OCI-LY1 (cell line): Measurements from ENCODE around the gene PRKCZ.
A peak's percentile ranks its signal among the peaks of the same experiment; 100 is the strongest.

Source experiments
- H2AFZ ChIP-seq: fragments of 200-600 bp; sonication (generic), shearing (Covaris generic); 2 replicates; pipeline ENCODE4 v1.6.0; 2014; ENCODE audit warnings: antibody characterized with exemption, mild to moderate bottlenecking, low read length
- H3F3A ChIP-seq: fragments of 200-600 bp; sonication (generic), shearing (Covaris generic); 2 replicates; pipeline ENCODE4 v1.6.0; 2014; ENCODE audit warnings: mild to moderate bottlenecking, antibody characterized with exemption, low read length, moderate library complexity; ENCODE audit not compliant: insufficient read depth
- H3K27ac ChIP-seq: fragments of 200-600 bp; sonication (generic); 2 replicates; pipeline ENCODE4 v1.5.1; 2014; ENCODE audit warnings: low read length, mixed run types, mild to moderate bottlenecking, low read depth; ENCODE audit not compliant: poor library complexity, severe bottlenecking
- H3K27me3 ChIP-seq: fragments of 200-600 bp; sonication (generic); 2 replicates; pipeline ENCODE4 v1.6.0; 2014; ENCODE audit warnings: antibody characterized with exemption, mild to moderate bottlenecking, low read length, moderate library complexity; ENCODE audit not compliant: insufficient read depth
- H3K36me3 ChIP-seq: fragments of 200-600 bp; sonication (generic); 2 replicates; pipeline ENCODE4 v1.6.1; 2014; ENCODE audit warnings: mild to moderate bottlenecking, antibody characterized with exemption, low read length, moderate library complexity, mixed read lengths; ENCODE audit not compliant: insufficient read depth
- H3K4me1 ChIP-seq: fragments of 200-600 bp; sonication (generic); 2 replicates; pipeline ENCODE4 v1.5.1; 2014; ENCODE audit warnings: mild to moderate bottlenecking, low read length, moderate library complexity; ENCODE audit not compliant: insufficient read depth, severe bottlenecking
- H3K4me2 ChIP-seq: fragments of 200-600 bp; sonication (generic), shearing (Covaris generic); 2 replicates; pipeline ENCODE4 v1.6.1; 2014; ENCODE audit warnings: low read length
- H3K4me3 ChIP-seq: fragments of 200-600 bp; sonication (generic); 2 replicates; pipeline ENCODE4 v1.5.1; 2014; ENCODE audit warnings: low read length, low read depth, mild to moderate bottlenecking, mixed read lengths; ENCODE audit not compliant: poor library complexity, severe bottlenecking
- H3K79me2 ChIP-seq: fragments of 200-600 bp; shearing (Covaris generic); 2 replicates; pipeline ENCODE4 v1.6.1; 2016; ENCODE audit warnings: mixed run types, low read length, mixed read lengths; ENCODE audit not compliant: insufficient read depth
- H3K9ac ChIP-seq: fragments of 200-600 bp; sonication (generic), shearing (Covaris generic); 2 replicates; pipeline ENCODE4 v1.6.1; 2014; ENCODE audit warnings: mild to moderate bottlenecking, low read length, mixed read lengths
- H3K9me2 ChIP-seq: fragments of 200-600 bp; sonication (generic), shearing (Covaris generic); 2 replicates; pipeline ENCODE4 v1.6.1; 2014; ENCODE audit warnings: low read depth, mild to moderate bottlenecking, low read length, mixed read lengths
- H3K9me3 ChIP-seq: fragments of 200-600 bp; shearing (Covaris generic); 2 replicates; pipeline ENCODE4 v1.6.1; 2014; ENCODE audit warnings: low read length, mixed read lengths
- H4K20me1 ChIP-seq: fragments of 200-600 bp; sonication (generic), shearing (Covaris generic); 2 replicates; pipeline ENCODE4 v1.6.0; 2016; ENCODE audit warnings: mild to moderate bottlenecking, low read length; ENCODE audit not compliant: insufficient read depth
- EZH2 ChIP-seq: fragments of 200-600 bp; sonication (generic), shearing (Covaris generic); IDR thresholded peaks from 2 replicates; pipeline ENCODE4 v1.8.0; 2017; ENCODE audit warnings: borderline replicate concordance, mixed run types, mild to moderate bottlenecking, antibody characterized with exemption, low read length, moderate library complexity, mixed read lengths
- TF ChIP-seq, protein P1 (sequence below): fragments of 200-600 bp; sonication (generic), shearing (Covaris generic); IDR thresholded peaks from 2 replicates; pipeline ENCODE4 v1.5.1; 2017; ENCODE audit warnings: mild to moderate bottlenecking, antibody characterized with exemption, low read length, moderate library complexity, mixed read lengths

Gene PRKCZ

DNA sequence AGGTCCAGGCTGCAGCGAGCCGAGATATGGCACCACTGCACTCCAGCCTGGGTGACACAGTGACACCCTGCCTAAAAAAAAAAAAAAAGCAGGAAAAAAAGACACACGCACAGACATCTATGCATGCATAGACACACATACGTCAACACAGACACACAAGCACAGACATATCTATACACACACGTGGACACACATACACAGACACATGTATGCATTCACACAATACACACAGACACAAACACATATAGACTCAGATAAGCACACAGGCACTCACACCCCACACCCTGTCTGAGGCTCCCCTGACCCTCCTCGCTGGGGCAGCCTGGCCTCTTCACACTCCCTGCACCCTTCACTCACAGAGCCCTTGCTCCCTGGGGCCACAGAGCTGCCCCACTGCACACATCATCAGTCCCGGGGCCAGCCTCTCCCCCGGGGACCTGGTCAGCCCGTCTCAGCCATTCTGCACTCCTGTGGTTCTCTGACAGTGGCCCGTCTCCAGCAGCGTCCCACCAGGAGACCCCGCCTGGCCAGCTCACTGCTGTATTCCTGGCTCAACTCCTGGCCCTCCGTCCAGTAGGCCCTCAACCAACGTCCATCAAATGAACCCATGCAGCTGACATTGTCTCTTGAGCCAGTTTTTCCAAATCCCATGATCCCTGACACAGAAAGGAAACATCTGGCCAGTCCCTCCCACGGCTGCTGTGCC lies 4.6 kb upstream of the PRKCZ start:
- Histone ChIP-seq H3K9ac (no peak overlapping the region; the same call in 1 of the 2 replicates), H3K79me2 (no peaks in the 10 kb centered on the region), H4K20me1 (no peaks in the 10 kb centered on the region), H3K36me3 (no peaks in the 10 kb centered on the region), H3K27me3 (peaks cover under 1% of the 10 kb centered on the region), H3K9me3 (no peaks in the 10 kb centered on the region), H3K4me2 (no peak overlapping the region), H3K4me1 (peaks cover 18% of the 10 kb centered on the region), H3F3A (no peaks in the 10 kb centered on the region), H3K27ac (no peak overlapping the region), H3K9me2 (no peaks in the 10 kb centered on the region), H3K4me3 (no peak overlapping the region), H2AFZ (no peak overlapping the region)
- TF ChIP-seq, protein P1, sequence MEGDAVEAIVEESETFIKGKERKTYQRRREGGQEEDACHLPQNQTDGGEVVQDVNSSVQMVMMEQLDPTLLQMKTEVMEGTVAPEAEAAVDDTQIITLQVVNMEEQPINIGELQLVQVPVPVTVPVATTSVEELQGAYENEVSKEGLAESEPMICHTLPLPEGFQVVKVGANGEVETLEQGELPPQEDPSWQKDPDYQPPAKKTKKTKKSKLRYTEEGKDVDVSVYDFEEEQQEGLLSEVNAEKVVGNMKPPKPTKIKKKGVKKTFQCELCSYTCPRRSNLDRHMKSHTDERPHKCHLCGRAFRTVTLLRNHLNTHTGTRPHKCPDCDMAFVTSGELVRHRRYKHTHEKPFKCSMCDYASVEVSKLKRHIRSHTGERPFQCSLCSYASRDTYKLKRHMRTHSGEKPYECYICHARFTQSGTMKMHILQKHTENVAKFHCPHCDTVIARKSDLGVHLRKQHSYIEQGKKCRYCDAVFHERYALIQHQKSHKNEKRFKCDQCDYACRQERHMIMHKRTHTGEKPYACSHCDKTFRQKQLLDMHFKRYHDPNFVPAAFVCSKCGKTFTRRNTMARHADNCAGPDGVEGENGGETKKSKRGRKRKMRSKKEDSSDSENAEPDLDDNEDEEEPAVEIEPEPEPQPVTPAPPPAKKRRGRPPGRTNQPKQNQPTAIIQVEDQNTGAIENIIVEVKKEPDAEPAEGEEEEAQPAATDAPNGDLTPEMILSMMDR = no peak
- no peak for TF ChIP-seq EZH2

DNA sequence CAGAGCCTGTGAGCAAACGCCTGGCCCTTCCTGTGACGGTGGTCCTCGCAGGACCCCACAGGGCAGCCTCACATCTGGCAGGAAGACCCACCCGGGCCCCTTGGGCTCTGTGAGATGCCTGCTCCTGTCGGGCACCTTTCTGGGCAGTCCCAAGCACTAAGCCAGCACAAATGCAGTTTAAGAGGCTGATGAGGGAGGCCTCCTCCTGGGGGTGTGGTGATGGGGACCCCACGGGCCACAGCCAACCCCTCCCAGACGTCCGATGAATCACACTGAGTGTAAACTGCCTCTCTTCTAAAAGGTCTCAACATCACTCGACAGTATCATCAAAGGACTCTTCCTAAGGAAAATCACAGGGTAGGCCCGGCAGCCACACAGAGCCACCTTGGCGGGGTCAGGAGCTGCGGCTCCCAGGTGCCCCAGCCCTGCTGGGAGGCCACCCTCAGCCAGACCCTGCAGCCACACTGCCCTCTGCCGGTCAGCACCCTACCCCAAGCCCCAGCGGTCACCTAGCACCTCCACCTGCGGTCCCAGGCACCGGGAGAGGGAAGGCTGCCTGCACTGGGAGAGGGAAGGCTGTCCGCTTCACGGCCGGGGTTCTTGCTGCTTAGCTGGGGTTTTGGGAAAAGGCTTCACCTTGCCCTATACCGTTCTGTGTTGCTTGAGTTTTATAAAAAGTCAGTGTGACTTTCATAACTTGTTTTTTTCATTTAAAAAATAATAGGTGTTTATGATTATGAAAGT lies 3.9 kb upstream of the PRKCZ start:
- H3K9me2 ChIP-seq = no peaks in the 10 kb centered on the region
- no peak overlapping the region for H3K27ac ChIP-seq
- TF ChIP-seq, protein P1 = peak; percentile 74
- no peak for TF ChIP-seq EZH2
- no peaks in the 10 kb centered on the region for H3K36me3 ChIP-seq
- H4K20me1 ChIP-seq = no peaks in the 10 kb centered on the region
- H3K9ac ChIP-seq = no peak overlapping the region
- no peaks in the 10 kb centered on the region for H3K79me2 ChIP-seq
- H3K9me3 ChIP-seq = no peaks in the 10 kb centered on the region
- no peaks in the 10 kb centered on the region for H3F3A ChIP-seq
- peaks cover 8% of the 10 kb centered on the region for H3K27me3 ChIP-seq
- no peak overlapping the region for H3K4me2 ChIP-seq
- H3K4me1 ChIP-seq = peaks cover 25% of the 10 kb centered on the region
- H2AFZ ChIP-seq = no peak overlapping the region
- H3K4me3 ChIP-seq = no peak overlapping the region

DNA sequence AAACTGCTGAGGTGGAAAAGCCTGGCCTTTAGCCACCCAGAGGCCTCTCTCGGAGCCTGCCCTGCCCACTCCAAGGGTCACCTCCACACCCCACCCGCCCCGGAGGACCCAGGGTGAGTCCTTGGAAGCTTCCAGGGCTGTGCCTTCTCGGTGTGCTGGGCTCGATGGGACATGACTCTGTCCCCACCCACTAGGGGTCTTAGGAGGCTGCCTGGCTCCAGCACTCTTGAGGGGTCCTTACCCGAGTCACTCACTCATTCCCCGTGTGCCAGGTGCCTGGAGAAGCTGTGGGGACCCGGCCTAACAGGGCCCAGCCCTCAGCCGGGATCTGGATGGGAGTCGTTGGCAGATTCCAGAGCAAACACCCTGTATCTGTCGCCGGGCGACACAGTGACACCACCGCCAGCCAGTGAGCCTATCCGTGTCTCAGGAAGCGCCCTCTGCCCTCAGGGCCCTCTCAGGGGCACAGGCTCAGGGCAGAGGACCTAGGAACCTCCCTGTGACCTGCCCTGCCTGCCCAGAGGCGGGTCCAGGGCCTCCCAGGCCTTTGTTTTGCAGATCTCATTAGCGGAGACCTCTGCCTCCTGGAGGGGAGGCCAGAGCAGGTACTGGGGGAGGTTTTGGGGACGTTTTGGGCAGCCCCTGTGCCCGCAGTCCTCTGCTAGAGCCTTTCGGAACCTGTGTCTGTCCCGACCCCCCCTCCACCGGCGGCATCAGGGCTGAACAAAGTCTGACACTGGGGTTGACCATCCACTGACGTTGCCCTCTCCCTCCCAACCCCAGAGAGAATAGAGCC lies 3.1 kb upstream of the PRKCZ start:
- Histone ChIP-seq H3F3A (no peaks in the 10 kb centered on the region), H4K20me1 (no peaks in the 10 kb centered on the region), H3K27ac (no peak overlapping the region), H2AFZ (no peak overlapping the region), H3K9me3 (no peaks in the 10 kb centered on the region), H3K36me3 (no peaks in the 10 kb centered on the region), H3K27me3 (peaks cover 9% of the 10 kb centered on the region), H3K4me2 (no peak overlapping the region), H3K4me1 (peaks cover 26% of the 10 kb centered on the region), H3K9me2 (no peaks in the 10 kb centered on the region), H3K9ac (no peak overlapping the region), H3K4me3 (no peak overlapping the region), H3K79me2 (no peaks in the 10 kb centered on the region)
- TF ChIP-seq EZH2 = no peak
- TF ChIP-seq, protein P1 = no peak
